ENCODE measurements around the gene TNFRSF25. TPM values are rescaled to one million over a fixed set of nuclear protein-coding genes. Genes with fewer than 3 reads are reported as not detected.

Gene TNFRSF25
- total RNA-seq, 1 experiment from 2014 or later = 19.4 TPM

DNA sequence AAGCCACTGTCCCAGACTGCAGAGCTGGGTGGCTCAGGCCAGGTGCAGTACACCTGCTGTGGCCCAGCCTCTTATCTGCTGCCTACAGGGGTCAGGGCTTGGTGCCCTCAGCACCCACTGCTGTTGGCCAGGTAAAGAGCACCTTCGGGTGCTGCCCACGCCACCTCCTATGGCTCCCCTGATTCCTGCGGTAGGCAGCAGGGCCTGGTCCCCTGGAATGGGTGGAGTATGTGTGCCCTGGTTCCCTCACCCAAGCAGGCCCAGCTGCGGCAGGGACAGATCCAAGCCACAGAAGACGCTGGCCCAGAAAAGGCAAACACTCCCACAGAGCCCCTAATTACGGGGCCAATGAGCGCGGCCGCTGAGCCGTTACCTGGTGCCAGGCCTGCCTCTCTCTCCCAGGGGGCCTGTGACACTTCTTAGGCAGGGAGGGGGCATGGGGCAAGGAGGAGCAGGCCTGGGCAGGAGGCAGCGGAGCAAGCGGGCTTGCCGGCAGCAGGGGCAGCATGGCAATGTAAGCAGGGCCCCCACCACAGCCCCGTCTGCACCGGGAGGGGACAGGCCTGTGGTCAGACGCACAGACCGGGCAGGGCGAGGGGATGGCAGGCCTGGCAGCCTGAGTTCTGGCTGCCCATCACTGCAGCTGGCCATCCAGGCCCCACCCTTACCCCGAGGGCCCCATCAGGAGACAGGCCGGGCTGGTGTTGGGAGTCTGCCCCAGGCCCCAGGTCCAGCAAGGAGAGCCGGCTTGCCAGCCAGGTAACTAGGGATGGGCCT, 22.4 kb downstream of the TNFRSF25 start:
- TF ChIP-seq, protein P1, sequence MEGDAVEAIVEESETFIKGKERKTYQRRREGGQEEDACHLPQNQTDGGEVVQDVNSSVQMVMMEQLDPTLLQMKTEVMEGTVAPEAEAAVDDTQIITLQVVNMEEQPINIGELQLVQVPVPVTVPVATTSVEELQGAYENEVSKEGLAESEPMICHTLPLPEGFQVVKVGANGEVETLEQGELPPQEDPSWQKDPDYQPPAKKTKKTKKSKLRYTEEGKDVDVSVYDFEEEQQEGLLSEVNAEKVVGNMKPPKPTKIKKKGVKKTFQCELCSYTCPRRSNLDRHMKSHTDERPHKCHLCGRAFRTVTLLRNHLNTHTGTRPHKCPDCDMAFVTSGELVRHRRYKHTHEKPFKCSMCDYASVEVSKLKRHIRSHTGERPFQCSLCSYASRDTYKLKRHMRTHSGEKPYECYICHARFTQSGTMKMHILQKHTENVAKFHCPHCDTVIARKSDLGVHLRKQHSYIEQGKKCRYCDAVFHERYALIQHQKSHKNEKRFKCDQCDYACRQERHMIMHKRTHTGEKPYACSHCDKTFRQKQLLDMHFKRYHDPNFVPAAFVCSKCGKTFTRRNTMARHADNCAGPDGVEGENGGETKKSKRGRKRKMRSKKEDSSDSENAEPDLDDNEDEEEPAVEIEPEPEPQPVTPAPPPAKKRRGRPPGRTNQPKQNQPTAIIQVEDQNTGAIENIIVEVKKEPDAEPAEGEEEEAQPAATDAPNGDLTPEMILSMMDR (conservative IDR thresholded peaks at IDR 0.05) = no peak
- no peak overlapping the region for H3K4ac ChIP-seq (ENCODE audit: low read depth, low read length)
- H2BK5ac ChIP-seq (ENCODE audit: insufficient read length, low read length) = no peak overlapping the region
- no peak overlapping the region for H3K14ac ChIP-seq (ENCODE audit: insufficient read depth, low read length)
- H3K9me3 ChIP-seq (ENCODE audit: control insufficient read depth, low read depth, low read length) = no peaks in the 10 kb centered on the region
- H3K79me1 ChIP-seq (ENCODE audit: insufficient read depth, low read depth, low read length, poor library complexity, severe bottlenecking) = no peaks in the 10 kb centered on the region
- H4K91ac ChIP-seq (ENCODE audit: insufficient read length, low read depth, low read length) = no peak overlapping the region
- no peak overlapping the region for H2AK5ac ChIP-seq (ENCODE audit: insufficient read length, low read length)
- no peak overlapping the region for H2BK20ac ChIP-seq (ENCODE audit: low read depth, low read length, poor library complexity, severe bottlenecking)
- no peak overlapping the region for H2BK15ac ChIP-seq (ENCODE audit: low read depth, low read length)
- H3K23ac ChIP-seq (ENCODE audit: insufficient read length, low read depth, low read length) = no peak overlapping the region
- H2AFZ ChIP-seq (ENCODE audit: low read length) = no peak overlapping the region
- no peak overlapping the region for H4K8ac ChIP-seq (replicated peaks; ENCODE audit: insufficient read length, low read depth, low read length)
- no peaks in the 10 kb centered on the region for H4K20me1 ChIP-seq (ENCODE audit: control insufficient read depth, insufficient read depth, insufficient read length)
- H2BK120ac ChIP-seq (ENCODE audit: low read depth, low read length, poor library complexity, severe bottlenecking) = no peak overlapping the region
- no CpG with 5 or more reads among the region's 21 CpGs for WGBS (ENCODE audit: extremely low coverage, insufficient read length, low lambda C conversion rate)
- no peak overlapping the region for H3K9ac ChIP-seq (ENCODE audit: extremely low read depth, insufficient read length, low read length)
- H3K4me1 ChIP-seq (ENCODE audit: insufficient read depth, low read length) = no peaks in the 10 kb centered on the region; the same call in 1 of the 2 replicates
- H2BK12ac ChIP-seq (ENCODE audit: insufficient read length, low read depth, low read length) = no peak overlapping the region
- H3K23me2 ChIP-seq (ENCODE audit: insufficient read length, low read depth, low read length, poor library complexity, severe bottlenecking) = peaks cover 8% of the 10 kb centered on the region
- peaks cover 4% of the 10 kb centered on the region; the same call in 1 of the 2 replicates for H3K27me3 ChIP-seq (ENCODE audit: insufficient read depth, low read length)
- no peak overlapping the region for H3K27ac ChIP-seq (ENCODE audit: insufficient read length, low read depth, low read length)
- Mint-ChIP-seq H3K9me3 (no peaks in the 10 kb centered on the region; a peak in 1 of 5 replicates), H3K4me3 (no peak overlapping the region), H3K36me3 (ENCODE audit: insufficient read depth in 1 of 3, low read depth in 3 of 3) (no peaks in the 10 kb centered on the region; a peak in 1 of 7 replicates), H3K4me1 (peaks cover 26 to 35% of the 10 kb centered on the region in 2 experiments), H3K27ac (no peak overlapping the region), H3K27me3 (ENCODE audit: low read depth) (peaks cover 30% of the 10 kb centered on the region)
- H3K18ac ChIP-seq (ENCODE audit: insufficient read length, low read depth, low read length) = no peak overlapping the region
- H3T11ph ChIP-seq (ENCODE audit: low read length) = no peak overlapping the region
- H3K79me2 ChIP-seq (ENCODE audit: insufficient read depth, low read length) = no peaks in the 10 kb centered on the region
- no peak overlapping the region for H3K56ac ChIP-seq (ENCODE audit: insufficient read length, low read depth, low read length)
- no peak overlapping the region for H4K5ac ChIP-seq (ENCODE audit: insufficient read length, low read depth, low read length)
- DNase-seq = no peak
- H3K4me2 ChIP-seq (ENCODE audit: insufficient read depth, insufficient read length, low read length) = no peak overlapping the region

Data from H9 (cell line).